HL-60 (cell line): ENCODE data around the gene GNAI1.

Experiments used
- POLR2AphosphoS5 ChIP-seq: IDR thresholded peaks from 2 replicates; pipeline ENCODE4 v1.6.1; 2012; ENCODE audit warnings: low read depth
- SPI1 ChIP-seq: IDR thresholded peaks from 2 replicates; pipeline ENCODE4 v1.6.1; 2012; ENCODE audit warnings: low read depth, mild to moderate bottlenecking, borderline replicate concordance
- TF ChIP-seq, protein P1 (sequence below): IDR thresholded peaks from one replicate; pipeline ENCODE4 v1.5.1; 2011; ENCODE audit warnings: low read length, control low read depth, inconsistent platforms; ENCODE audit not compliant: insufficient read depth
- TF ChIP-seq, protein P2 (sequence below): IDR thresholded peaks from 2 replicates; pipeline ENCODE4 v1.6.1; 2012; ENCODE audit warnings: low read depth; ENCODE audit not compliant: insufficient replicate concordance

DNA sequence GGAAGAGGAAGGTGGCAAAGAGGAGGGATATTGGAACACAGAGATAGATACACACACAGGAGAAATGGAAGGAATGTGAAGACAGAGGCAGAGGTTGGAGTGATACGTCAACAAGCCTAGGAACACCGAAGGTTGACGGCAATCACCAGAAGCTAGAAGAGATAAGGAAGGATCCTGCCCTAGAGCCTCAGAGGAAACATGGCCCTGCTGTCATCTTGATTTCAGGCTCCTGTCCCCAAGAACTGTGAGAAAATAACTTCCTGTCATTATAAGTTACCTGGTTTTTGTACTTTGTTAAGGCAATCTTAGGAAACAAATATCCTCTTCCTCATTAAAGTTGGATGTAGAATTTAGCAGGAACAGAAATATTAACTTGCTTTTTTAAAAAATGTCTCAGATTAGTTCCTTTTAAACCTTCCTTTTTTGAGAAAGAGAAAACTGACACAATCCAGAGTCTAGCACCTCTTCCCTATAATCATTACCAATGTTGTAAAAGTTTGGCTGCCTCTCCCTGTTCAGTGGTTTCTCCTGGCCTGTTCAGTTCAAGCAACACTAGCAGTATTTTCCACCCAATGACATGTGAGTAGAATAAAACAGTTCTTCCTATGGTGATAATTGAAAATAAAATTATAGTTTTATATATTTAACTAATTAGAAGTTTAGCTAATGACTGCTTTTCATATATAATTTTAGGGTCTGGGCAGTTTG lies 28.8 kb upstream of the GNAI1 start:
- TF ChIP-seq, protein P1, sequence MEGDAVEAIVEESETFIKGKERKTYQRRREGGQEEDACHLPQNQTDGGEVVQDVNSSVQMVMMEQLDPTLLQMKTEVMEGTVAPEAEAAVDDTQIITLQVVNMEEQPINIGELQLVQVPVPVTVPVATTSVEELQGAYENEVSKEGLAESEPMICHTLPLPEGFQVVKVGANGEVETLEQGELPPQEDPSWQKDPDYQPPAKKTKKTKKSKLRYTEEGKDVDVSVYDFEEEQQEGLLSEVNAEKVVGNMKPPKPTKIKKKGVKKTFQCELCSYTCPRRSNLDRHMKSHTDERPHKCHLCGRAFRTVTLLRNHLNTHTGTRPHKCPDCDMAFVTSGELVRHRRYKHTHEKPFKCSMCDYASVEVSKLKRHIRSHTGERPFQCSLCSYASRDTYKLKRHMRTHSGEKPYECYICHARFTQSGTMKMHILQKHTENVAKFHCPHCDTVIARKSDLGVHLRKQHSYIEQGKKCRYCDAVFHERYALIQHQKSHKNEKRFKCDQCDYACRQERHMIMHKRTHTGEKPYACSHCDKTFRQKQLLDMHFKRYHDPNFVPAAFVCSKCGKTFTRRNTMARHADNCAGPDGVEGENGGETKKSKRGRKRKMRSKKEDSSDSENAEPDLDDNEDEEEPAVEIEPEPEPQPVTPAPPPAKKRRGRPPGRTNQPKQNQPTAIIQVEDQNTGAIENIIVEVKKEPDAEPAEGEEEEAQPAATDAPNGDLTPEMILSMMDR = no peak
- TF ChIP-seq POLR2AphosphoS5 (no peak), SPI1 (no peak)
- TF ChIP-seq, protein P2, sequence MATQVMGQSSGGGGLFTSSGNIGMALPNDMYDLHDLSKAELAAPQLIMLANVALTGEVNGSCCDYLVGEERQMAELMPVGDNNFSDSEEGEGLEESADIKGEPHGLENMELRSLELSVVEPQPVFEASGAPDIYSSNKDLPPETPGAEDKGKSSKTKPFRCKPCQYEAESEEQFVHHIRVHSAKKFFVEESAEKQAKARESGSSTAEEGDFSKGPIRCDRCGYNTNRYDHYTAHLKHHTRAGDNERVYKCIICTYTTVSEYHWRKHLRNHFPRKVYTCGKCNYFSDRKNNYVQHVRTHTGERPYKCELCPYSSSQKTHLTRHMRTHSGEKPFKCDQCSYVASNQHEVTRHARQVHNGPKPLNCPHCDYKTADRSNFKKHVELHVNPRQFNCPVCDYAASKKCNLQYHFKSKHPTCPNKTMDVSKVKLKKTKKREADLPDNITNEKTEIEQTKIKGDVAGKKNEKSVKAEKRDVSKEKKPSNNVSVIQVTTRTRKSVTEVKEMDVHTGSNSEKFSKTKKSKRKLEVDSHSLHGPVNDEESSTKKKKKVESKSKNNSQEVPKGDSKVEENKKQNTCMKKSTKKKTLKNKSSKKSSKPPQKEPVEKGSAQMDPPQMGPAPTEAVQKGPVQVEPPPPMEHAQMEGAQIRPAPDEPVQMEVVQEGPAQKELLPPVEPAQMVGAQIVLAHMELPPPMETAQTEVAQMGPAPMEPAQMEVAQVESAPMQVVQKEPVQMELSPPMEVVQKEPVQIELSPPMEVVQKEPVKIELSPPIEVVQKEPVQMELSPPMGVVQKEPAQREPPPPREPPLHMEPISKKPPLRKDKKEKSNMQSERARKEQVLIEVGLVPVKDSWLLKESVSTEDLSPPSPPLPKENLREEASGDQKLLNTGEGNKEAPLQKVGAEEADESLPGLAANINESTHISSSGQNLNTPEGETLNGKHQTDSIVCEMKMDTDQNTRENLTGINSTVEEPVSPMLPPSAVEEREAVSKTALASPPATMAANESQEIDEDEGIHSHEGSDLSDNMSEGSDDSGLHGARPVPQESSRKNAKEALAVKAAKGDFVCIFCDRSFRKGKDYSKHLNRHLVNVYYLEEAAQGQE = no peak
